ENCODE results near the gene PDE1C.

DNA sequence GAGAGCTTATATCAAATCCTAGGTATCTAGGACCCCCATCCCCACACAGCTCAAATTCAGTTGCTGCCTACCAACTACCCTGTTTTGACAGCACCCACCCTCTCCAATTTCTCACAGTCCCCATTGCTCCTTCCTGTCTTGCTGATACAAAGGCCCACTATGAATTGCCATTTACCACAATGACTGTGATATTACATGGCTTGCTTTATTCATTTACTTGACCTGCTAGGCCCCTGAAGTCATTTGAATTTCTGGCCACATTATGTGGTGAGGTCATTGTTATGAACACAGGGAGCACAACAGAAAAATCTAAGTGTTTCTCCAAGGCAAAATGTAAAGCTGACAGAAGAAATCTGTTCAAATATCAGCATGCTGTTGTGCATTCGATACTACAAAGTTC, 281.8 kb downstream of the PDE1C start:
- TF ChIP-seq, protein P1, sequence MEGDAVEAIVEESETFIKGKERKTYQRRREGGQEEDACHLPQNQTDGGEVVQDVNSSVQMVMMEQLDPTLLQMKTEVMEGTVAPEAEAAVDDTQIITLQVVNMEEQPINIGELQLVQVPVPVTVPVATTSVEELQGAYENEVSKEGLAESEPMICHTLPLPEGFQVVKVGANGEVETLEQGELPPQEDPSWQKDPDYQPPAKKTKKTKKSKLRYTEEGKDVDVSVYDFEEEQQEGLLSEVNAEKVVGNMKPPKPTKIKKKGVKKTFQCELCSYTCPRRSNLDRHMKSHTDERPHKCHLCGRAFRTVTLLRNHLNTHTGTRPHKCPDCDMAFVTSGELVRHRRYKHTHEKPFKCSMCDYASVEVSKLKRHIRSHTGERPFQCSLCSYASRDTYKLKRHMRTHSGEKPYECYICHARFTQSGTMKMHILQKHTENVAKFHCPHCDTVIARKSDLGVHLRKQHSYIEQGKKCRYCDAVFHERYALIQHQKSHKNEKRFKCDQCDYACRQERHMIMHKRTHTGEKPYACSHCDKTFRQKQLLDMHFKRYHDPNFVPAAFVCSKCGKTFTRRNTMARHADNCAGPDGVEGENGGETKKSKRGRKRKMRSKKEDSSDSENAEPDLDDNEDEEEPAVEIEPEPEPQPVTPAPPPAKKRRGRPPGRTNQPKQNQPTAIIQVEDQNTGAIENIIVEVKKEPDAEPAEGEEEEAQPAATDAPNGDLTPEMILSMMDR (conservative IDR thresholded peaks at IDR 0.05 in 1 of 2, IDR thresholded peaks at IDR 0.05 in 1 of 2; ENCODE audit: low read depth in 1 of 2, low read length in 2 of 2): no peak
- no peak for TF ChIP-seq EZH2 (IDR thresholded peaks at IDR 0.05; ENCODE audit: low read length, missing control alignments)
